GM08714 (cell line): ENCODE measurements around the gene LSAMP.
"Not testable (repeated sequence)": the region's sequence is repeated elsewhere in the genome, so short reads cannot be mapped to it uniquely, and the experiment has no call there.

Experiments used
- H3K4me3 ChIP-seq: fragments of 200-500 bp; sonication (Bioruptor generic); 2 replicates; pipeline ENCODE4 v1.5.1; 2014; ENCODE audit warnings: mild to moderate bottlenecking, low read length, inconsistent platforms
- ZNF274 ChIP-seq: IDR thresholded peaks from 2 replicates; pipeline ENCODE4 v1.6.1; 2012; ENCODE audit warnings: mild to moderate bottlenecking, low read depth, low read length

LSAMP gene

DNA sequence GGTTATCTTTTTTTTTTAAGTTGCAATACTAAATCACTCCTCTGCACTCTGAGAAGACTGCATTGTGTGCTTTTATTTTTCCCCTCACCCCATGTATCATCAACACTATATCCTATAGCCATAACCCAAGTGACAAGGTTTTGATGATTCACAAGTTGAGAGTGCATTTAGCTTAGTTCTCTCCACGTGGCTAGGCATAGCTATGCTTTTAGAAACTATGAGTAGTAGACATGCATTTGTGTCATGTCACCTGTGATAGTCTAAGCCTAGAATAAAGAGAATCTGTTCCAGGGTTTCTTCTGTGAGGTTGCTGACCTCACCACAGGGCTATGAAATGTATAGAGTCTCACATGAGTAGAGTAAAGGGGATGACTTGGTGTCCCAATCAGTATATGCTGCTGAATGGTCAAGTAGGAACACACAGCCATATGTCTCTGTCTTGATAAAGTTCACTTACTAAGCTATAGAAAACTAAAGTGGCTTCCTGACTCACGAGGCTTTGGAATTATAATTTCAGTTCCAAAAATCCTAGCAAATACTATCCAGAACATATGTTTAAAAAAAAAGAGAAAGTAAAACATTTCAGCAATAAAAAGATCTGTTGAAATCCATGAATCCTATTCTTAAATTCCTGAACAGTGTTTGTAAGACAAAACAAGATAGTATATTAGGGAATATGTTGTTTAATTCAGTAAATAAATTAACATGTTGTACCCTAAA lies 206.3 kb downstream of the LSAMP start:
- no peak overlapping the region for H3K4me3 ChIP-seq
- no peak for TF ChIP-seq ZNF274

DNA sequence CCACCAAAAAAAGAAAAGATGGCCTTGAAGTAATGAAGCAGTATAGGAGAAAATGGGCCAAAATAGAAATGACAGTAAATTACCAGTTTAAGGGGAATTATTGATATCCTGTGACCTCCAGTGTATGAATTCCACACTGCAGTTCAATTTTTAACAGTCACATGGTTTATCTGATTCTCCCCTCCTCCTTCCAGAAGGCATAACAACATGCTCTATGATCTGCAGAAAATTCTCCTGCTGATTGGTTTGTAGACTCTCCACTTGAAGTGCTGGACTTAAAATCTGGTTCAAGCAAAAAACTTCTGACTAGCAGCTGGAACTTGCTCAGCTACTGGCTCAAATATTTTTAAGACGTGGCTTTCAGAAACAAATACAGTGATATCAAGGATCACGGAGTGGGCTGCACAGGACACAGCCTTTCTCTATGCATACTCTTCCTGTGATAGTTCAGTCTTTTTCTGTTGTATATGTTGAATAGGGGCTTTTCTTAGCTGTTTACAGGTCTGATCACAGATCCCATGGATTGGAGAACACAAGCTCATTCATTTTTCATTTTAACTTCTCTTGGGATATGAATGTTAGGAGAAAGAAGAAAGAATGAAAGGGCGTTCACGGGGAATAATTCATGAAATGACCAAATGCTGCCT lies 211.5 kb downstream of the LSAMP start:
- no peak overlapping the region for H3K4me3 ChIP-seq
- TF ChIP-seq ZNF274 = no peak

DNA sequence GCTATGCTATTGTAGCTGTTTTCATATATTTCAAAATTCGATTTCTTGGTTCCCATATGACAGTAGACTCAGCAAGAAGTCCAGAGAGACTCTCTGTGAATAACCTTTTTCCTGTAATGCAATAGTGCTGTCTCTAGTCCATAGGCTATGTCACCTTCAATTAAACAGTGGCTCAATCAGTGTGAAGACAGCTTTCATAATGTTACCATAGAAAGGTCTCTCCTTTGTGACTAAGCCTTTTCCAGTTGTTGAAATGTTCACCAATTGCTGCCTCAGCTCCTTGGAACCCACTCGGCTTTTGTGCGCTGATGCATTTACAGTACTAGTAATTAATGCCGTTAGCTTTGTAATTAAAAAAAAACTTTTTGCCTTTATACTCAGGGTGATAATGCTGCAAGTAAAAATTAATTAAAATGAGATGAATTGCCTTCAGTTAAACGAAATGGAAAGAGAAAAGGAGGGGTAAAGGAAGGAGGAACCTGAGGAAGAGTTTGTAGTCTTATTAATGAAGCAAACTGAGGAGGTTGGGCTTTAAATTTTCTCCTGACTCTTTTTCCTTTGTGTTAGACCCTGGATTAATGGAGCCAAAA lies 214.8 kb downstream of the LSAMP start:
- no peak for TF ChIP-seq ZNF274
- H3K4me3 ChIP-seq = no peak overlapping the region

DNA sequence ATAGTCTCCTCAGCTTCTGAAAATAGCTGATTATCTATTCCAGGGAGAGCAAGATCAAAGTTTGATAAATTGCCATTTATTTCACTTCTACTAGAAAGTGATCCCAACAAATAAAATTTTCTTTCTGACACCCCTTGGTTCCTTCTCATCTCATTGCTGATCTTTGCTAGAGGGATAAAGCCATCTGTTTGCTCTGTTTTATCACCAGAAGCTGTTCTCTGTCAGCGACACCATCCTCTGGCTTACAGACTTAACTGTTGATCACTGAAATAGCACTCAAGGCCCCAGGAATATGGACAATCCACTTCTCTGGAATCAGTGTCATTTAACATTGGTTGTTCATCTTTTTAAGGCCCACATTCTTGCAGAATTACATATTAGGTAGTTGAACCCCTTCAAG lies 219.0 kb downstream of the LSAMP start:
- no peak overlapping the region for H3K4me3 ChIP-seq
- TF ChIP-seq ZNF274 = no peak

DNA sequence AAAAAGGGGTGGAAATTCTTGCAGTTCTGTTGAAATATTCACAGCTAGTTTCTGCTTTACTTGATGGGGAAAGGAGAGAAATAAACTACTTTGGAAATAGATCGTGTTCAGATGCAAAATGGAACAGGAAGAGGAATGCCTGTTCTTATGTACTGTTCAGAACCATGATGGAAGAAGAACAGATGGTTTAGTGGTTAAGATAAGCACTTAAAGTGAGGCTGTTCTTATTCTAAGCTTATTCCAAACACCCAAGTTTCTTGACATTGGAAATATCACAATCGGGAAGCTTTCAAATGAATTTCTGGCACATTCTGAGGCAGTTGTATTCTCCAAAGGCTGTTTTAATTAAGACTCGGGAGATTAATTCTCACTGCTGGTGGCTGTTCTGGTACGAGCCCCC lies 228.5 kb downstream of the LSAMP start:
- H3K4me3 ChIP-seq = no peak overlapping the region
- TF ChIP-seq ZNF274 = no peak

DNA sequence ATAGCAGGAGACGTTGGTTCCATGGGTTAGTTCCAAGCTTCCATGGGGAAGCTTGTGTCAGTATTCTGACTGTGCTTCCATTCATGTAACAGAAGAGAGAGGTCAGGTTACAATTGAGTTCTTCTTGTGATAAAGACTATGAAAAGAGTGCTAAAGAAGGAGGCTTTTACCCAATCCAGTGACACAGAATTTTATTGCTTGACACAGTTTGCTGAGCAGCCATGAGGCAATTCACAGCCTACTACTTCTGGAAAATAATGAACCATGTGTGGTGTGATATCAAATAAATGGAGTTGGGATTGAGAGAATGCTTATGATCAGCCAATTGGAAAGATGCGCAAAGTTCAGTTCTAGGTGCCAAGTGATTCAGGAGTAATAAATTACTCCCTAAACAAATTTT lies 233.4 kb downstream of the LSAMP start:
- H3K4me3 ChIP-seq = no peak overlapping the region
- no peak for TF ChIP-seq ZNF274

DNA sequence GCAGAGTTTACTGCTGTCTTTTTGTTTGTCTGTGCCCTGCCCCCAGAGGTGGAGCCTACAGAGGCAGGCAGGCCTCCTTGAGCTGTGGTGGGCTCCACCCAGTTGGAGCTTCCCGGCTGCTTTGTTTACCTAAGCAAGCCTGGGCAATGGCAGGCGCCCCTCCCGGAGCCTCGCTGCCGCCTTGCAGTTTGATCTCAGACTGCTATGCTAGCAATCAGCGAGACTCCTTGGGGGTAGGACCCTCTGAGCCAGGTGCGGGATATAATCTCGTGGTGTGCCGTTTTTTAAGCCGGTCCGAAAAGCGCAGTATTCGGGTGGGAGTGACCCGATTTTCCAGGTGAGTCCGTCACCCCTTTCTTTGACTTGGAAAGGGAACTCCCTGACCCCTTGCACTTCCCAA lies 236.5 kb downstream of the LSAMP start:
- H3K4me3 ChIP-seq = not testable (repeated sequence)

DNA sequence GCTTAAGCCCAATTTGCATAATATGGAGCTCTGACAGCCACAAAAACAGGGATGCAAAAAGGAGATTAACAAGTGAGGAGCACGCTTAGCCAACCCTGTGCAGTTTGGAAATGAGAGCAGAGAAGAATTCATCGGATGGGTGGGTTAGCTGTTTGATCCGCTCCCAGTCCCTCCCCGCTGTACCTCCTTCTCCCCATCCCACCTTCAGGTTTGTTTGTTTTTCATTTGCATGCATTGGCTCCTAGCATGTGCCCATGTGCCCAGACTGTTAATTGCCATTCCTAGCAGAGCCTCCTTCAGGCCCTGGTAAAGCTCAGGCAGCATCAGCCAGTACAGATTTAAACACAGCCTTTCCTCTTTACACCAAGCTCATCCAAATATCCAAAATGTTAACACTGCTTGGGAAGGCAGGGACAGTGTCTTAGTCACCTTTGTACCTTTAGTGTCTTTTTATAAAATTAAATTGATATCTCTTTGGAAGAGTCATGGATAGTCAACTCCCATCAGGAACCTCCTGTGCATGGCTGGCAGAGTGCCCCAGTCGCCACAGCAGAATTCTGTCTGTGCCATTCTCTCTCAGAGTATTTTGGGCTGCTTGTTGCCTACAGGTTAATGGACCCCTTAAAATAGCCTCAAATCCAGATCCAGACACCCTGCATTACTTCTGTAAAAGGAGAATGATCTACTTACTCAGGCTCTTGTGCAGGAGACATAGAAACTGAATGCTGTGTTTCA lies 244.2 kb downstream of the LSAMP start:
- no peak for TF ChIP-seq ZNF274
- no peak overlapping the region for H3K4me3 ChIP-seq

DNA sequence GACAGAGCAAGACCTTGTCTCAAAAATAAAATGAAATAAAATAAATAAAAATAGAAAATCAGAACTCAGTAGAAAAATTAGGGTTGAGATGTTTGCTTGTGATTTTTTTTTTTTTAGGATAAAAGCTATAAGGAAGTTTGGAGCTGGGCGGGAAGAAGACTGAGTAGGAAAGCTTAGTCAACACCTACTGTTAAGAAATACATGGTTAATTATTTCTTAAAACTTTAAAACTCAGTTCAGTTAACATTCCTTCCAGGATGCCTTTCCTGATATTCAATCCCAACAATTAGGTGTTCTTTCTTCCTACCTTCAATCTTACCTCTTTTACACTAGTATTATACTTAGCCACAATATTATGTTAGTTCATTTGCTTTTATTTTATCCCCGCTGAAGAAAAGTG lies 246.2 kb downstream of the LSAMP start:
- no peak overlapping the region for H3K4me3 ChIP-seq
- no peak for TF ChIP-seq ZNF274

DNA sequence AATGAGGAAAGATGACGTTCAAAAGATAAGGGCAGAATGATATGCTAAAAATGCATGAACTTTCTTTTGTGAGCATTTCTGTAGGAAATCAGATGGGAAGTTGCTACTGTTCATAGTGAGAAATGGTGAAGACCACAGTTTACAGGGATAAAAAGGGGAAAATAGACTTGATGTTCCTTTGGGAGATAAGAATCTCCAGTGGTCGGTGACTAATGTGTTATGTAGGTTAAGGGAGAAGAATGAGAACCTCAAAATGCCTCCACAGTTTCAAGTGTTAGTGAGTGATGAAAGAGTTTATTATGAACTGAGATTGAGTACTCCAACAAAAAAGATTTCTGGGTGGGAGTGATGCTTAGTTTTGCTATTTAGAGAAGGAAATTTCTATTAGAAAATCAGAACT lies 247.2 kb downstream of the LSAMP start:
- TF ChIP-seq ZNF274 = no peak
- no peak overlapping the region for H3K4me3 ChIP-seq

DNA sequence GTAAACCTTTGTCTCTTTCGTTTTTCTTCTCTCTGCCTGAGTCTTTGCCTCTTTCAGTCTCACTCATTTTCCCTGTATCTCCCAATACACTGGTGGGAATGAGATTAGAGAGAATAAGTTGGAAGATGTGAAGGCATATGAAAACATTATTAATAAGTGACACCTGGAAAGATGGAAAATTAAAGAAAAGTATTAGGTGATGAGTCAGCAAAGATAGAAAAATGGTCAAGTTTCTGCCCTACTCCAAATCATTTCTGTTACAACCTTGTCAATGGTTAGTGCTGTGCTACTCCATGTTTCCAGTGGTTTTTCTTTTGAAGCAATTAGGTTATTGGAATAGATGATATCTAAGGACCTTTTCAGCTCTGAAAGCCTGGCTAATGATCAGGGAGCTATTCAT lies 252.8 kb downstream of the LSAMP start:
- no peak overlapping the region for H3K4me3 ChIP-seq
- TF ChIP-seq ZNF274 = no peak

DNA sequence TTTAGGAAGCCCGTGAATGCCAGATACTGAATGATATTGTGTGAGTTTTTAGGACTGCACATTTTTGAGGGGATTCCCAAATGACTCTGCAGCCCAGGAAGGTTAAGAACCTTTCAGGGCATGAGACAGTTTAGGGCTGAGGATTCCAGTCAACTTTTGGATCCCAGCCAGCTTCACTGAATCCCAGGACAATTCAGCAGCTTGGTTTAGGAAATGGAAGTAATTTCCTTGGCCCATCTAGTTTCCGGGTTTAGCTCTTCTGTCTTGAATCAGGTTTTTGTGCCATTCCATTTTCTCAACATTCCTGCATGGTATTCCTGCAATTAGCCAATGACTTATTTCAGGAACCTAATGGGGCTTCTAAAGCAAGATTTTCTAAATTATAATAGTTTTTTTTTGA lies 253.9 kb downstream of the LSAMP start:
- H3K4me3 ChIP-seq = no peak overlapping the region
- TF ChIP-seq ZNF274 = no peak

DNA sequence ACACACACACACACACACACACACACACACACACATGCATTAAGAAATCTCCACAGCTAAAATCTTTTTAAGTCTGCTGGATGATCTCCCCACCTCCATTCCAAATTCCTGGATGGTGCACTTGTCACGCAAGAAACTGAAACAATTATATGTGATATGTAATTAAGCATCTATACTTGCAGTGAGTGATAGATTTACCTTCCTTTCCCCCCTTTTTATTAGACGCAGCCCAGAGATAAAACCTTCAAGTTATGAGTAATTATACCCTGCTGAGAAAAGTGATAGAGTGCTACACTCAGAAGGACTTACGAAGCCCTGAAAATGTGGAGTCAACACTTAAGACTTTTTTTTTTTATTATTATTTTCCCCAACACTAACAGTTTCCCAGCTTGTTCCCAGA lies 255.2 kb downstream of the LSAMP start:
- H3K4me3 ChIP-seq = no peak overlapping the region
- TF ChIP-seq ZNF274 = no peak

DNA sequence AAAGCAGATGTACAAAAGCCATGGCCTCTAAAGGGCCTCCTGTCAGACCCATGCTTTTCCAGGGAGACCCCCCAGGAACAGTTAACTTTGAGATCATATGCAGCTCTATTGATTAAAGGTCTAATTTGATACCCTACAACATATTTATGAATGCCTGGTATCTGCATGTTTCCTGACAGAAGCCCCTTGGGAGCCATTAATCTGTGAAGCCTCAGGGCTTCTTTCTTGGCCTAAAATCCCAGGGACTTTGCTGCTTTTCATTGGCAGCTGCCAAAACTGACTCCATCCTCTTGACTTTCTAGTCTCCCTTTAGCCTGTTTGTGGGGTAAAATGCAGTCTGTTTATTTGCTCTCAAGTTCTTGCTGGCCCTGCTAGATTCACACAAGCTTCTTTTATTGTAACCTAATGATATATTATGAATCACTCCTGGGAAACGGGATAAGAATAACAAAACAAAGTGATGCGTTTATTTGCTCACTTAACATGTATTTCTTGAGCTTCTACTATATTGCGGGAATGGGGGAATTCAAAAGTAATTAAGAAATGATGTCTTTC lies 257.0 kb downstream of the LSAMP start:
- no peak overlapping the region for H3K4me3 ChIP-seq
- TF ChIP-seq ZNF274 = no peak
